Ramos (cell line): Measurements from ENCODE around the gene INF2.
"Not testable (repeated sequence)": the region's sequence is repeated elsewhere in the genome, so short reads cannot be mapped to it uniquely, and the experiment has no call there.

Source experiments
- in situ Hi-C: fragments of 300-500 bp; cut with MboI; formaldehyde crosslinking; loops from one replicate; pipeline ENCODE4 v1.14.3; 2022; ENCODE audit warnings: low sequenced_read_pairs; ENCODE audit not compliant: unreplicated experiment

INF2 gene

GRCh38 chr14:104745431-104745830, 56.0 kb downstream of the INF2 start:
- in situ Hi-C loops, result no loop called here

GRCh38 chr14:104746071-104746545, 56.7 kb downstream of the INF2 start:
- in situ Hi-C loops, result no loop called here

GRCh38 chr14:104746934-104747481, 57.6 kb downstream of the INF2 start:
- in situ Hi-C loops, result no loop called here

GRCh38 chr14:104747876-104748275, 58.5 kb downstream of the INF2 start:
- in situ Hi-C loops, result no loop called here

- in situ Hi-C loops, result no loop called here
Observed at GRCh38 chr14:104749111-104749649, 59.8 kb downstream of the INF2 start.

GRCh38 chr14:104750056-104750752, 60.8 kb downstream of the INF2 start:
- in situ Hi-C loops, result no loop called here

GRCh38 chr14:104750753-104751057, 61.3 kb downstream of the INF2 start:
- in situ Hi-C loops, result not testable (repeated sequence)

- in situ Hi-C loops, result no loop called here
Observed at GRCh38 chr14:104751539-104752422, 62.4 kb downstream of the INF2 start.

- in situ Hi-C loops, result no loop called here
Observed at GRCh38 chr14:104752423-104752734, 63.0 kb downstream of the INF2 start.

- in situ Hi-C loops, result no loop called here
Observed at GRCh38 chr14:104752735-104753527, 63.5 kb downstream of the INF2 start, which contains the start of gene SIVA1. TSS of gene SIVA1 (plus strand) at chr14:104753147. CDS start at chr14:104753202, 55 bp downstream.

- in situ Hi-C loops, result no loop called here
Observed at GRCh38 chr14:104753528-104754212, 64.3 kb downstream of the INF2 start.

- in situ Hi-C loops, result no loop called here
Observed at GRCh38 chr14:104754213-104754851, 64.9 kb downstream of the INF2 start.

GRCh38 chr14:104755621-104756020, 66.2 kb downstream of the INF2 start:
- in situ Hi-C loops, result no loop called here

- in situ Hi-C loops, result no loop called here
Observed at GRCh38 chr14:104756477-104757237, 67.2 kb downstream of the INF2 start.

- in situ Hi-C loops, result no loop called here
Observed at GRCh38 chr14:104757238-104757585, 67.8 kb downstream of the INF2 start.

GRCh38 chr14:104757681-104758392, 68.4 kb downstream of the INF2 start:
- in situ Hi-C loops, result no loop called here

GRCh38 chr14:104758981-104759969, 69.9 kb downstream of the INF2 start:
- in situ Hi-C loops, result no loop called here
